HG03060 (cell line): Measurements from ENCODE around the gene PPM1G.
"Not testable (repeated sequence)": the region's sequence is repeated elsewhere in the genome, so short reads cannot be mapped to it uniquely, and the experiment has no call there.

Source experiments
- ATAC-seq: cut with Tn5 transposase; IDR thresholded peaks from one replicate; pipeline ENCODE4 v1.9.1; 2021; ENCODE audit warnings: low read depth, moderate number of reproducible peaks; ENCODE audit not compliant: unreplicated experiment

Gene PPM1G

DNA sequence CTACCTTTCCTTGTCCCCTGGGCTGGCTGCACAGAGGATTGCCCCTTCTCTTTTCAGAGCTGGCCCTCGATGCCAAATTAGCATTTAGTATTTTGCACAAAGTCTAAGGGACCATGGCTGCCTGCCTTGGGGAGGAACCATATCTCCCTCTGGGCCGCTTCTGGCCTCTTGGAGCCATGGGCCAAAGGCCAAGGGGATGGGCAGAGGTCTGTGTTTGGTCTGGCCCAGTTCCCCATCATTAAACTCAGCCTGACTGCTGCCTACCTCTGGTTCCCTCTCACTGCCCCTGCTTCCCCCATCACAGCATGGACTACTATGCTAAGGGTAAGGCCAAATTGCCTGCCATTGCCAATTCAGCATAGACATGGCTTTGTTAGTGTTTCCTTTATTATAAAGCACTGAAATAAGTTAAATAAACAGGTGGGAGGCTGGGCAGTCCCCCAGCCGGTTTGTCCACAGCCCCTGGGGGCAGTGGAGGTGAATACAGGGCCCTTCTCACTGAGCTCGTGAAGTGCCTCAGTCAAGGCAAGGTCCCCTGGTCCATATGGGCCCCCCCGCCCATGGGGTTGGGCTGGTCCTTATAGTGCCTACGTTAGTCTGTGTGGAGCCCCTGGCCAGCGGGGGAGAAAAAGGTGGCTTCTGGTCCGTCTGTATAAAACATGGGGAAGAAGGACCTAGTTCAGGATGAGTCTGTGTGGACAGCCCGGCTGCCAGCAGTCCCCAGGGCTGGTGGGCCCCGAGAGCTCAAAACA lies 32.3 kb downstream of the PPM1G start:
- ATAC-seq, result no peak

DNA sequence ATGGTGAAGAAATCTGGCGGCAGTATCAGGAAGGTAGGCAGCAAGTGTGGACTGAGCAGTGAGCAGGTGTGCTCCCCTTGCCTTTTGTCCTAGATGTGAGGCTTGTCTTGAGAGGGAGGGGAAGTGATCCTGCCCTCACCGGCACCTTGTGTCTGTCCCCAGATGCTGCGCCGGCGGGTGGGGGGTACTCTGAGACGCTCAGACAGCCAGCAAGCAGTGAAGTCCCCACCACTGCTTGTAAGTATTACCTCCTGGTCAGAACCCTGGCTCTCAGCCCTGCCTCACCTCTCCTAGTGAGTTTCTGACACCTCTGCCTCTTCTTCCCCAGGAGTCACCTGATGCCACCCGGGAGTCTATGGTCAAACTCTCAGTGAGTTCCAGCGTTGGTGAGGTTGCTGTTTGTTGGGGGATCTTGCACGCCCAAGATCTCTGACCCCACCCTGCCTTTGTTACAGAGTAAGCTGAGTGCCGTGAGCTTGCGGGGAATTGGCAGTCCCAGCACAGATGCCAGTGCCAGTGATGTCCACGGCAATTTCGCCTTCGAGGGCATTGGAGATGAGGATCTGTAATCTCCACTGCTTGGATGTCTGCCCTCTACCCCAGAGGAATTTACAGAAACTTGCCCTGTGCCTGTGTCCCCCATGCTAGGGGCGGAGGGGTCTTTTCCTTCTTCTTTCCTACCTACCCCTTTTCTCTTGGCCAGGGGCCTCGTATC lies 33.1 kb downstream of the PPM1G start:
- no peak for ATAC-seq

DNA sequence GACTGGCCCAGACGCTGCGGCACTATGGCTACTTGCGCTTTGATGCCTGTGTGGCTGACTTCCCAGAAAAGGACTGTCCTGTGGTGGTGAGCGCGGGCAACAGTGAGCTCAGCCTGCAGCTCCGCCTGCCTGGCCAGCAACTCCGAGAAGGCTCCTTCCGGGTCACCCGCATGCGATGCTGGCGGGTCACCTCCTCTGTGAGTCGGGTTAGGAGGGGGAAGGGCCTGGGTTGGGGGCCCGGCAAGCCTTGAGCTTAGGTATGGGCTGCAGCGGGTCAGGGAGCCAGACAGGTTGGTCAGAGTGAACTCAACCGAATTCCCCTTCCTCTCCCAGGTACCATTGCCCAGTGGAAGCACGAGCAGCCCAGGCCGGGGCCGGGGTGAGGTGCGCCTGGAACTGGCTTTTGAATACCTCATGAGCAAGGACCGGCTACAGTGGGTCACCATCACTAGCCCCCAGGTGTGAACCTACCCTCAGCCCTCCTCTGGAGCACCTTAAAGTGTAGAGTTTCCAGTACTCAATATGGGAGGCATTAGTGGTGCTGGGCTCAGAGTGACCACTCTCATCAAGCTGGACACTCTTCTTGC lies 33.8 kb downstream of the PPM1G start:
- ATAC-seq, result no peak

DNA sequence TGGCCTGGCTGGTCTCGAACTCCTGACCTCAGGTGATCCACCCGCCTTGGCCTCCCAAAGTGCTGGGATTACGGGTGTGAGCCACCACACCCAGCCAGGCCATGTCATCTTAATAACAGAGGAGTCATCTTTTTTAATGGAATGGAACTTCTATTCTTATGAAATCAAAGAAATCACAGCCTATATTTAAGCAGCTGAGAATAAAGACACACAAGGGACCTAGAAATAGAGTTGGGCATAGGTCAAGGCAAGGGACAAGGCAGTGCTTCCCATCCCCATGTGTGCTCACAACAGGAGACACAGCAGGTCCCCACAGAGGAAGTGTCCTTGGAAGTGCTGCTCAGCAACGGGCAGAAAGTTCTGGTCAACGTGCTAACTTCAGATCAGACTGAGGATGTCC lies 35.8 kb downstream of the PPM1G start:
- ATAC-seq, result no peak

DNA sequence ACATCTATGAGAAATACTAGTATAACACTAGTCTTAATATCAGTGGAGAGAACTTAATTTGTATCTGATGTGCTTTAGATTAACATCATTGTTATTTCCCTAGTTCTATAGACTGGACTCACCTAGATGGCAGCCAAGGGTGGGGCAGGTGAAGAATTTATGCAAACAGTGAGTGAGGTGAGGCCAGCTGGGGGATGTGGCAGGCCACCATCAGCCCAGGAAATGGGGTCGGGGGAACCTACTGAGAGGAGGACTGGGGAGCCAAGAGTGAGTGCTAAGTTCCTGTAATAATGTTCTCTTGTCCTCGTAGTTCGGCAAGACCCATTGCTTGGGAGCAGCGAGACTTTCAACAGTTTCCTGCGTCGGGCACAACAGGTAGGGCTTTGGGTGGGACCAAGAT lies 36.5 kb downstream of the PPM1G start:
- no peak for ATAC-seq

DNA sequence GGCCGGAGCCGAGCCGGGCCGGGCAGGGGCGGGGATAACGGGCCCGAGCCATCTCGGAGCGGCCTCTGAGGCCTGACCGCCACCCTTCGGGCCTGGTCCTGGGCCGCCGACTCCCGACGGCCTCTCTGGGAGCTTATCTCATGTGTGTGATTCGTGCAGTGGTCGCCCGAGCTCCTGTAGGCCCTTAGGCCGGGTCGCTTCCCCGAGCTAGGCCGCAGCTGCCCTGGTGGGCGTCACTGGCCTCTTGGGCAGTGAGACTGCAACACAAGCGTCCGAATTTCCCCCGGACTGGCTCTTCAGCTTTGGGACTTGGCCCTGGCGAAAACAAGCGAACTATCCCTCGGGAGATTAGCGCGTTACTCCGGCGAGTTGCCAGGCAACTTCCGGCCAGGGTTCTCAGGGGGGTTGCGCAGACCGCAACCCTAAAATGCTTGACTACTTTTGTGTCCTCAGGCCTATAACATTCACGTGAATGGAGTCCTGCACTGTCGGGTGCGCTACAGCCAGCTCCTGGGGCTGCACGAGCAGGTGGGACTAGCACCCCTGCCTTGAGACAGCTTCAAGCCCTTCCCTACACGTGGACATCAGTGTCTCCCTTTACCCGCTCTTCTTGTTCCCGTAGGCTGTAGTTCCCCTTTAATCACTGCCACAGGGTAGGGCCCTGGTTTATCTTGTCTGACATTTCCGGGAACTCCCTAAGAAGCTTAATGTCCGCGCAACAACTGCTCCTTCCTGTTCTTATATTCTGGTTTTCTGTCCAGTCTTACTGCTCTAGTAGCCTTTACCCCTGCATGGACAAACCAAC lies 38.4 kb downstream of the PPM1G start:
- ATAC-seq, result peak; percentile 22

DNA sequence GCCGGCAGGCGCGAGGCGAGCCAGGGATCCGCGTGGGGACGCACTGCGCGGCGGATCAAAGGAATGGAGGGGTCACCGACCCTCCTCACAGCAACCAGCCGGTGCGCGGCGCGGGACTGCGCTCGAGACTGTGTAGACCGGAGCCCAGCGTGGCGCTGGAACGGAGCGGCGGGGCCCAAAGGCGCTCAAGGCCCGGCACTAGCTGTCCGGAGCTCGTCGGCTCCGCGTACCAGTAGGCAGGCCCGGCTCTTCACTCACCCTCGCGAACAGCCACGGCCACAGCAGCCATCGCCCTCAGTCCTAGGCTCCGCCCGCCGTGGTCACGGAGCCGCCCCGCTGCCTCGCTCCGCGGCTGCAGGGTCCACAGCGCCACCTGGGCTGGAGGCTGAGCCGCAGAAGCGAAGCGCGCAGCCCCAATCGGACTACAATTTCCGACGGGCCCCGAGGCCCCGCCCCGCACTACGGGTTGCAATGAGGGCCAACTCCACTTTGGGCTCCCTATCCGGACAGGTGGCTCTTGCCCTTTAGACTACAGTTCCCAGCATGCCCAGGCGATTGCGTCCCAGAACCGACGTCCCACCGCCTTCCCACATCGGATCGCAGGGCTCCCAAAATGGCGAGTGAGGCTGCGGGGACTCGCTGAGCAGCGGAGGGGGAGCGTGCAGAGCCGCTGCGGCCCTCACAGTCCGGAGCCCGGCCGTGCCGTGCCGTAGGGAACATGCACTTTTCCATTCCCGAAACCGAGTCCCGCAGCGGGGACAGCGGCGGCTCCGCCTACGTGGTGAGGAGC lies 39.2 kb downstream of the PPM1G start, which contains the start of the genes EIF2B4 and SNX17:
TSS of gene EIF2B4 (minus strand) at position 313 of the 790 bp plus-strand sequence. CDS start at position 289, 24 bp downstream.
TSS of gene SNX17 (plus strand) at position 591 of the 790 bp plus-strand sequence. CDS start at position 719, 128 bp downstream.
- ATAC-seq, result peak; percentile 74

DNA sequence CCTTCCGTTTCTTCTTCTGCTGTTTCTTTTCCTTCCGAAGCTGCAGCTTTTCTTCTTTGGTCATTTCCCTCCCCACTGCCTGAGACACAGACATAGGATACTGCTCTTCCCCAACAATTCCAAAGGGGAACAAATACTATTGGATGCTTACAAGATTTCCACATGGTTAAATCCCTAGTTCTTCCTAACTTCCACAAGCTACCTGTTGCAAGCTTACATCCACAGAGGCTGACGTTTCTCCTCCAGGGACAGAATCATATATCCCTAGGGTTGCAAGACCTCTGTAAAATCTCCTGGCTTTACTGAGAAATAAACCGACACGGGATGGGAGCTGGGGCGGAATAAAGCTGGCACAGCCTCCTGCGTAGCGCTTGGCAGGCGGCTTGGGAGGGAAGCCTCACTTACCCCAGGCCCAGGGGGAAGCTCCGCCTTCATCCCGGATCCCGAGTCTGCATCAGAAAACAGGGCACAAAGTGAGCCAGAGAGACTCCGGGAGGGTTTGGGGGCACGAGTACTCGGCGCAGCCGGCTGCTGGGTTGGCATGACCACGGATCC lies 39.8 kb downstream of the PPM1G start:
- no peak for ATAC-seq

DNA sequence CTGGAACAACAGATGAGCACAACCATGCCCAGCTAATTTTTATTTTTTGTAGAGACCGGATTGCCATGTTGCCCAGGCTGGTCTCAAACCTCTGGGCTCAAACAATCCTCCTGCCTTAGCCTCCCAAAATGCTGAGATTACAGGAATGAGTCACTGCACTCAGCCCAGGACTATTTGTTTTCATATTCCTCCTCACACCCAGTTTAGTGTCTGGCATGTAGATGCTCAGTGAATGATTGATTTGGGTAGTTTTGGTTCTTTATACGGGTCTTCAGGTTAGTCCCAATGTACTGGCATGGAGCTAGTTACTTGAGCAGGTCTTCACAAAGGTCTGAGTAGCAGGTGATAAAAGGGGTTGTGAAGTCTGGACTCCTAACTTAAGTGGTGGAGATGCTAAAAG lies 45.5 kb downstream of the PPM1G start:
- no peak for ATAC-seq

DNA sequence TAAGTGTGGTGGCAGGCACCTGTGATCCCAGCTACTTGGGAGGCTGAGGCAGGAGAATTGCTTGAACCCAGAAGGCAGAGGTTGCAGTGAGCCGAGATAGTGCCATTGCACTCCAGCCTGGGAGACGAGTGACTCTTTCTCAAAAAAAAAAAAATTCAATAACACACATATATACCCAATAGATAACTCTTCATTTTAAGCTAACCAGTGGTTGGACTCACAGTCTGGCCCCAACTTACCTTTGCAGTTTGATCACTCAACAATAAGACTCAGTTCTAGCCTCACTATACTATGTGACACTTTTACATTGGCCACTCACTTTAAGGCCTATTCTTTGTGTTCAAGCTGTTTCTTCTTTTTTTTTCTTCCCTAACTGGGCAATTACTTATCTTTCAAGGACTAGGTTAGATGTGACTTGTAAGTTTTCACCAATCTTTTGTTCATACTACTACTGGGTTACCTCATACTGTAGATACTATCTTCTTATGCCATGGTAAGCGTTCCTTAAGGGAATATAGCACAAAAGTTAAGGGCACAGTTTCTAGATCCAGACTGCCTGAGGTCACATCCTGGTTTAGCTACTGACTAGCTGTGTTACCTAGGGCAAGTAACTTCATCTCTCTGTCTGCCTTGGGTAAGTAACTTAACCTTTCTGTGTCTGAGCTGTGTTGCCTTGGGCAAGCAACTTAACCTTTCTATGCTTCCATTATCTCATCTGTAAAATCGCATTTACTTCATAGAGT lies 46.5 kb downstream of the PPM1G start:
- no peak for ATAC-seq

DNA sequence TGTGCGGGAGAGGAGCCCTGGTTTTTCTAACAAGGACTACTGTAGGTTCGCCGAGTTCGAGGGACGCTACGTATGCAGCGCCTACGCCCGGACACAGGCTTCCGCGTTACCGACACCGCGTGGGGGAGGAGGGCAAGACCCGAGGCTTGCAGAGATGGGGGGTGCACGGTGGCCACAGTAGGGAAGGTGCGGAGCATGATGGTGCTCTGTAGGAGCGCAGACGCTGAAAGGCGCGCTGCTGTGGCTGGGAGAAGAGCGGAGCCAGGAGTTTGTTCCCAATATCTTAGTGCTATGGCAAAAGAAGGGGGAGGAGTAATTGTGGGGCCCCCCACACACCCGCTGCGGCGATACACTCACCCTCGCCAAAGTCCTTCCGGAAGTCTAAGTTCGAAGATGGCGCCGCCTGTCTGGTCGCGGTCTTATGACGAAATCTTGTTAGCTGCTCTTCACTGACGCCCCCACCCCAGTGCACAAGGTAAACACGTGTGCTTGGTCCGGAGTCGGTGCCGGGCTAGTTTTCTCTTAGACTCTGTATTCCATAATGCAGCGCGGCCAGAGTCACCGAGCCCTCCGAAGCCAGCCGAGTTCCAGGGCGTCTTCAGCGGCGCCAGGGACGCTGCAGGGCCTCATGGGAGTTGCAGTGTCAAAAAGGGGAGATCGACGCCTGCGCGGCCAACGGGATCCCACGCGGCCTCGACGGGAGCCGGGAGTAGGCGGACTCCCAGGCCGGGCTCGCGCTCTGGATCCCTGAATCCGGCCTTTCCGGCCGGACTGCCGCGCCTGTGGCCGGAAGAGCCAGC lies 52.8 kb downstream of the PPM1G start, which contains the start of gene GTF3C2:
TSS of gene GTF3C2 (minus strand) at position 383 of the 800 bp plus-strand sequence. CDS start 13,210 bp downstream, outside the sequence.
- ATAC-seq, result peak; percentile 76

DNA sequence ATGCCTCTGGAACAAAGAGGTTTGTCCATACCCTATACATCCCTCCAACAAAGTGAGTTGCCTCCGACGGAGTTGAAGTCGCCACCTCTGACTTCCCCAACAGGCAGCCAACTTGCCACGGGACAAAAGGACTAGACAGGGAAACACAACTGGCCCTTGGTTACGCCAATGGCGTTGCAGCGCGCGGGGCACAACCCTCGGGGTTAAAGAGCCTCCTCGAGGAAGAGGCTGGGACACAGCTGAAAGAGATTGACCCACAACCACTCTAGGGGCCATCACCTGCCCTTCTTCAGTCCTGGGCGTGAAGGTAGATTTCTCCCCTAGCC lies 53.4 kb downstream of the PPM1G start:
- no peak for ATAC-seq

DNA sequence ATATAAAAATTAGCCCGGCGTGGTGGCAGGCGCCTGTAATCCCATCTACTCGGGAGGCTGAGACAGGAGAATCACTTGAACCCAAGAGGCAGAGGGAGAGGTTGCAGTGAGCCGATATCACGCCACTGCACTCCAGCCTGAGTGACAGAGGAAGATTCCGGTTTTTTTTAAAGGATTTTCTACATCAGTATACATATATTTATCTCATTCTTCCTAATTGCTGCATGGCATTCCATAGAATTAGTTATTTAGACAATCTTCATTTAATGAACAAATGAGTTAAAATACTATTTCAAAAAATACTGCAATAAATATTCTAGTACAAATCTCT lies 54.8 kb downstream of the PPM1G start:
- ATAC-seq, result no peak

DNA sequence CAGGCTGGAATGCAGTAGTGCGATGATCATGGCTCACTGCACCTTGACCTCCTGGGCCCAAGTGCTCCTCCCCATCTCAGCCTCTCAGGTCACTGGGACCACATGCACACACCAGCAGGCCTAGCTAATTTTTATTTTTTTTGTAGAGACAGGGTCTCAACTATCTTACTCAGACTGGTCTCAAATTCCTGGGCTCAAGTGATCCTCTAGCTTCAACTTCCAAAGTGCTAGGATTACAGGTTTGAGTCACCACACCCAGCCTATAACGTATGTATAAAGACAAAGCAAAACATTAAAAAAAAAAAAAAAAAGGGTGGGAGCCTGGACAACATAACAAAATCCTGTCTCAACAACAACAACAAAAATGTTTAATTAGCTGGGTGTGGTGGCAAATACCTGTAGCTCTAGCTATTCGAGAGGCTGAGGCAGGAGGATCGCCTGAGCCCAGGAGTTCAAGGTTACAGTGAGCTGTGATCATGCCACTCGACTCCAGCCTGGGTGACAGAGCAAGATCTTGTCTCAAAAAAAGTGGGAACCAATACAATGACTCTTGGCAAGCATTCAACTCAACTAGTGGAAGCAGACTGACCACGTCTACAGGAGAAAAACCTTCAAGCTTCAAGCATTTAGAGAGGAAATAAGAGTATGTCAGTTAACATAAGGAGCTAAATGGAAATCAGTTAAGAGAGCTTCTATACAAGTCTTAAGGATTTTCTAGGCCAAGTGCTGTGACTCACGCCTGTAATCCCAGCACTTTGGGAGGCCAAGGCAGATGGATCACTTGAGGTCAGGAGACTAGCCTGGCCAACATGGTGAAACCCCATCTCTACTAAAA lies 55.4 kb downstream of the PPM1G start:
- no peak for ATAC-seq

DNA sequence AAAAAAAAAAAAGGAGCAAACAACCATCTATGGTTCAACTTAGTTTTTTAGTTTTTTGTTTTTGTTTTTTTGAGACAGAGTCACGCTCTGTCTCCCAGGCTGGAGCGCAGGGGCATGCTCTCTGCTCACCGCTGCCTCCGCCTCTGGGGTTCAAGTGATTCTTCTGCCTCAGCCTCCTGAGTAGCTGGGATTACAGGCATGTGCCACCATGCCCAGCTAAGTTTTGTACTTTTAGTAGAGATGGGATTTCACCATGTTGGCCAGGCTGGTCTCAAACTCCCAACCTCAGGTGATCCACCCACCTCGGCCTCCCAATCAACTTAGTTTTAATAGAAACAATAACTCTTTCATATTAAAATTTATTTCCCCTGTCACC lies 56.0 kb downstream of the PPM1G start:
- not testable (repeated sequence) for ATAC-seq

DNA sequence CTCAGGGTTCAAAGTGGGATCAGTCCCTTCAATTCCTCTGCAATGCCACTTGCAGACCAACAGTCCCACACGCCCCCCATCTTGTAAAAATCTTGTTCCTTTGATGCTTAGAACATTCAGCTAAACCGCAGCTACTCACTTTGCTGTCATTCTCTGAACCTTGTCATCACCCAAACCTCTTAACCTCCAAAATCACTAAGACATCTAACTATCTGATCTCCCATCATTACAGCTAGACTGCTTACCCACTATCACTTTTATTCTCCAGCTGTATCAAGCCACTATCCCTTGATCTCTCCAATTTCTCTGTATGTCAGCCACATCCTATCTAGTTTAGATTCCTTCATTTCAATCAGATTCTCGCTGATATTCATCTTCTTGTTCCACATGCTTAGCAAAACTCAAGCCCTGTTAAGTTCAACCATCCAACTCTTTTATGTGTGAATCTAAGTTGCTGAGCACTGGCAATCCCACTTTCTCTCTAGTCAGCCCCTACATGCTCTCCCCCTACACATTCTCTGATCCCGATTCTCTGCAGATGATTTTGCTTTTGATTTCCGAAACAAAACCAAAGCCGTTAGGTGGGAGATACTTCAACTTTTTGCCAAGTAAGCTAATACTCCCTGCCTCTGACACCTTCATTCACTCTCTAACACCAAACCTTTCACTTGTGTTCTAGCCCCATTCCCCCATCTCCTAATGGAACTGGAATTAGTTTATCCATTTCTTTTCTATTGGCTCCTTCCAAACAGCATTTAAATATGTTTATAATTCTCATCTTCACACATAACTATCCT lies 57.4 kb downstream of the PPM1G start:
- no peak for ATAC-seq
